Astrocyte (in vitro differentiated cells and primary cell): ENCODE measurements around the gene HLA-G. TPM values are rescaled to one million over a fixed set of nuclear protein-coding genes. Genes with fewer than 3 reads are reported as not detected.

Experiments
- DNase-seq: peaks from one replicate; pipeline ENCODE4 v3.0.0-alpha.2; 2010; ENCODE audit warnings: low read depth
- FAIRE-seq: peaks from 2 replicates; lab custom pipeline; 2011; peaks lifted over from hg19 to GRCh38; lab: Jason Lieb, UNC
- H2AFZ ChIP-seq: 2 replicates; pipeline ENCODE4 v1.6.0; 2012; ENCODE audit warnings: low read depth, low read length, inconsistent platforms
- H3K27ac ChIP-seq: 2 replicates; pipeline ENCODE4 v1.5.1; 2011; ENCODE audit warnings: low read depth, low read length, inconsistent platforms
- H3K27me3 ChIP-seq: 2 replicates; pipeline ENCODE4 v1.6.0; 2011; ENCODE audit warnings: low read length, inconsistent platforms; ENCODE audit not compliant: insufficient read depth
- H3K36me3 ChIP-seq: 2 replicates; pipeline ENCODE4 v1.5.1; 2011; ENCODE audit warnings: low read length, inconsistent platforms; ENCODE audit not compliant: insufficient read depth
- H3K4me1 ChIP-seq: 2 replicates; pipeline ENCODE4 v1.5.1; 2011; ENCODE audit warnings: low read length, inconsistent platforms; ENCODE audit not compliant: insufficient read depth
- H3K4me2 ChIP-seq: 2 replicates; pipeline ENCODE4 v1.6.0; 2012; ENCODE audit warnings: low read length, inconsistent platforms
- H3K4me3 ChIP-seq: 2 replicates; pipeline ENCODE4 v1.5.1; 2011; ENCODE audit warnings: low read depth, mild to moderate bottlenecking, low read length, inconsistent platforms; ENCODE audit not compliant: insufficient read depth
- H3K79me2 ChIP-seq: 2 replicates; pipeline ENCODE4 v1.6.0; 2012; ENCODE audit warnings: mild to moderate bottlenecking, low read length, inconsistent platforms; ENCODE audit not compliant: insufficient read depth
- H3K9ac ChIP-seq: 2 replicates; pipeline ENCODE4 v1.6.0; 2012; ENCODE audit warnings: mild to moderate bottlenecking, low read length, inconsistent platforms
- H3K9me3 ChIP-seq: 2 replicates; pipeline ENCODE4 v1.5.1; 2012; ENCODE audit warnings: low read depth, mild to moderate bottlenecking, low read length, inconsistent platforms; ENCODE audit not compliant: insufficient read depth
- H4K20me1 ChIP-seq: 2 replicates; pipeline ENCODE4 v1.6.0; 2012; ENCODE audit warnings: low read length, inconsistent platforms; ENCODE audit not compliant: insufficient read depth
- H3K27ac Mint-ChIP-seq: one replicate; pipeline ENCODE4 v1.8.0; 2021; ENCODE audit warnings: mild to moderate bottlenecking, mixed read lengths; ENCODE audit not compliant: unreplicated experiment
- H3K27me3 Mint-ChIP-seq: one replicate; pipeline ENCODE4 v1.8.0; 2021; ENCODE audit warnings: low read depth, mixed read lengths; ENCODE audit not compliant: unreplicated experiment
- H3K36me3 Mint-ChIP-seq: one replicate; pipeline ENCODE4 v1.8.0; 2021; ENCODE audit warnings: low read depth, mixed read lengths; ENCODE audit not compliant: unreplicated experiment
- H3K4me1 Mint-ChIP-seq: one replicate; pipeline ENCODE4 v1.8.0; 2021; ENCODE audit warnings: low read depth, mixed read lengths; ENCODE audit not compliant: unreplicated experiment
- H3K4me3 Mint-ChIP-seq: one replicate; pipeline ENCODE4 v1.8.0; 2021; ENCODE audit warnings: mild to moderate bottlenecking, moderate library complexity, mixed read lengths; ENCODE audit not compliant: unreplicated experiment
- H3K9me3 Mint-ChIP-seq: one replicate; pipeline ENCODE4 v1.8.0; 2021; ENCODE audit warnings: mild to moderate bottlenecking, mixed read lengths; ENCODE audit not compliant: unreplicated experiment
- EZH2 ChIP-seq: IDR thresholded peaks from 2 replicates; pipeline ENCODE4 v1.6.1; 2012; ENCODE audit warnings: mild to moderate bottlenecking, low read length, inconsistent platforms; ENCODE audit not compliant: insufficient read depth
- total RNA-seq: library from RNA; stranded (reverse); gene quantifications from 2 replicates; pipeline ENCODE4 v1.2.1, GENCODE V29; 2021
- TF ChIP-seq, protein P1 (sequence below): IDR thresholded peaks from 2 replicates; pipeline ENCODE4 v1.5.1; 2011; ENCODE audit warnings: low read depth, mild to moderate bottlenecking, inconsistent platforms, low read length, moderate library complexity; ENCODE audit not compliant: insufficient read depth

Gene HLA-G
- total RNA-seq, 1 donor from 2014 or later, result 0.79 TPM

DNA sequence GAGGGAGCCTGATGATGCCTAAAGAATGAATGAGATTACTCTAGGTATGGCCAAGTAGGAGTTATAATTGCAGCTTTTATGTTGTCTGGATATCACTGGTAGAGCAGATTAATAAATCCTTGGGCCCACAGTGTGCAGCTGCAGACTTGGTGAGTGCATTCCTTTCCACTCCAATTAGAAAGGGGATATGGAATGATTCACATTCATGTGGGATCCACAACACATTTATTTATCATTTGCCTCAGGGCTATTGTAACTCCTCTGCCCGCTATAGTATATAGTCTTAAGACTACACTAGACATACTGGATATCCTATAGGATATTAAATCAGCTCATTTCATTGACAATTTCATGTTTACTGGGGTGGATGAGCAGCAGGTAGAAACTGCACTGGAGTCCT, 11.6 kb upstream of the HLA-G start:
- H3K27me3 Mint-ChIP-seq, result peaks cover 30% of the 10 kb centered on the region
- H3K4me1 Mint-ChIP-seq, result no peaks in the 10 kb centered on the region
- no peak overlapping the region for H3K27ac Mint-ChIP-seq
- no peak overlapping the region for H3K4me2 ChIP-seq
- no peaks in the 10 kb centered on the region for H3K36me3 Mint-ChIP-seq
- no peak overlapping the region for H2AFZ ChIP-seq
- H3K4me1 ChIP-seq, result no peaks in the 10 kb centered on the region
- FAIRE-seq (no peak), DNase-seq (no peak)
- no peaks in the 10 kb centered on the region for H3K27me3 ChIP-seq
- no peaks in the 10 kb centered on the region for H3K36me3 ChIP-seq
- no peak overlapping the region for H3K4me3 ChIP-seq
- no peak overlapping the region for H3K9ac ChIP-seq
- H3K4me3 Mint-ChIP-seq, result no peak overlapping the region
- no peak for TF ChIP-seq EZH2
- TF ChIP-seq, protein P1, sequence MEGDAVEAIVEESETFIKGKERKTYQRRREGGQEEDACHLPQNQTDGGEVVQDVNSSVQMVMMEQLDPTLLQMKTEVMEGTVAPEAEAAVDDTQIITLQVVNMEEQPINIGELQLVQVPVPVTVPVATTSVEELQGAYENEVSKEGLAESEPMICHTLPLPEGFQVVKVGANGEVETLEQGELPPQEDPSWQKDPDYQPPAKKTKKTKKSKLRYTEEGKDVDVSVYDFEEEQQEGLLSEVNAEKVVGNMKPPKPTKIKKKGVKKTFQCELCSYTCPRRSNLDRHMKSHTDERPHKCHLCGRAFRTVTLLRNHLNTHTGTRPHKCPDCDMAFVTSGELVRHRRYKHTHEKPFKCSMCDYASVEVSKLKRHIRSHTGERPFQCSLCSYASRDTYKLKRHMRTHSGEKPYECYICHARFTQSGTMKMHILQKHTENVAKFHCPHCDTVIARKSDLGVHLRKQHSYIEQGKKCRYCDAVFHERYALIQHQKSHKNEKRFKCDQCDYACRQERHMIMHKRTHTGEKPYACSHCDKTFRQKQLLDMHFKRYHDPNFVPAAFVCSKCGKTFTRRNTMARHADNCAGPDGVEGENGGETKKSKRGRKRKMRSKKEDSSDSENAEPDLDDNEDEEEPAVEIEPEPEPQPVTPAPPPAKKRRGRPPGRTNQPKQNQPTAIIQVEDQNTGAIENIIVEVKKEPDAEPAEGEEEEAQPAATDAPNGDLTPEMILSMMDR, result no peak
- H3K27ac ChIP-seq, result no peak overlapping the region
- no peaks in the 10 kb centered on the region for H4K20me1 ChIP-seq
- no peaks in the 10 kb centered on the region for H3K79me2 ChIP-seq
- no peaks in the 10 kb centered on the region for H3K9me3 ChIP-seq
- H3K9me3 Mint-ChIP-seq, result no peaks in the 10 kb centered on the region

DNA sequence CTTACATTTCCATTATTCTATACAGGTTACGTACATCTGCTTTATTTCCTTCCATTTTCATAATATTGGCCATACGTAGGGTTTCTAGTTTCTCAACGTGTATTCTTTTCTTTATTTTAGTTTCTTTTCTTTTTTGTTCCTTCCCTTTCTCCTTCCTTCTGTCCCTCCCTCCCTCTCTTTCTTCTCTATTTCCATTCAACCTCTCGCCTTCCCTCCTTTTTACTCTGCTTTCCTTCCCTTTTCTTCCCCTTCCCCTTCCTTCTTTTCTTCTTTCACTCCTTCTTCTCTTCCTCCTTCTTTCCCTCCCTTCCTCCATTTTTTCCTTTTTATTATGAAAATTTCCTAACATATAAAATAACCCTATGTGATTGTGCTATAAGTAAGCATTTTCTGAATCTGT, 8.7 kb upstream of the HLA-G start:
- Mint-ChIP-seq H3K9me3 (peaks cover 4% of the 10 kb centered on the region), H3K27ac (no peak overlapping the region), H3K4me3 (no peak overlapping the region), H3K27me3 (peaks cover 42% of the 10 kb centered on the region), H3K36me3 (no peaks in the 10 kb centered on the region), H3K4me1 (no peaks in the 10 kb centered on the region)
- Histone ChIP-seq H3K27ac (no peak overlapping the region), H3K27me3 (no peaks in the 10 kb centered on the region), H3K9me3 (no peaks in the 10 kb centered on the region), H4K20me1 (no peaks in the 10 kb centered on the region), H3K4me3 (no peak overlapping the region), H3K4me1 (no peaks in the 10 kb centered on the region), H3K9ac (no peak overlapping the region), H2AFZ (no peak overlapping the region), H3K36me3 (no peaks in the 10 kb centered on the region), H3K79me2 (no peaks in the 10 kb centered on the region), H3K4me2 (no peak overlapping the region)
- TF ChIP-seq, protein P1, result no peak
- TF ChIP-seq EZH2, result no peak
- no peak for DNase-seq
- no peak for FAIRE-seq

DNA sequence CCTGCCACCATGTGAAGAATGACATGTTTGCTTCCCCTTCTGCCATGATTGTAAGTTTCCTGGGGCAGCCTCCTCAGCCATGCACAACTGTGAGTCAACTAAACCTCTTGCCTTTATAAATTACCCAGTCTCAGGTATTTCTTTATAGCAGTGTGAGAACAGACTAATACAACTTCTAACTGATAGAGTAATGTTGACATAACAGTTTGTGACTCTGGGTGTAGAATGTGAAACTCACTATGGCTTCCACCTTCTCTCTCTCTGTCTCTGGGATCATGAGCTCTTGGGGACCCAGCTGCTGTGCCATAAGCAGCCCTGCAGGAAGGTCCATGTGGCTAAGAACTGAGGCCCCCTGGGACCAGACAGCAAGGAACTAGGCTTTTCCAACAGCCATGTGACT, 3.5 kb upstream of the HLA-G start:
- Histone ChIP-seq H3K79me2 (no peaks in the 10 kb centered on the region), H3K4me2 (no peak overlapping the region), H3K4me1 (no peaks in the 10 kb centered on the region), H4K20me1 (no peaks in the 10 kb centered on the region), H3K27me3 (peaks cover 16% of the 10 kb centered on the region), H3K4me3 (no peak overlapping the region), H3K9ac (no peak overlapping the region), H3K9me3 (no peaks in the 10 kb centered on the region), H2AFZ (no peak overlapping the region), H3K27ac (no peak overlapping the region), H3K36me3 (no peaks in the 10 kb centered on the region)
- peaks cover 13% of the 10 kb centered on the region for H3K9me3 Mint-ChIP-seq
- no peak for FAIRE-seq
- peaks cover 57% of the 10 kb centered on the region for H3K27me3 Mint-ChIP-seq
- H3K4me1 Mint-ChIP-seq, result no peaks in the 10 kb centered on the region
- TF ChIP-seq, protein P1, result no peak
- TF ChIP-seq EZH2, result no peak
- no peak overlapping the region for H3K27ac Mint-ChIP-seq
- no peaks in the 10 kb centered on the region for H3K36me3 Mint-ChIP-seq
- no peak for DNase-seq
- H3K4me3 Mint-ChIP-seq, result no peak overlapping the region
